Prostate gland (tissue), 2 donors: ENCODE results near the gene PEX14. TPM values are rescaled to one million over a fixed set of nuclear protein-coding genes. Genes with fewer than 3 reads are reported as not detected.
A peak's percentile ranks its signal among the peaks of the same experiment; 100 is the strongest.

Experiments
- DNase-seq: peaks from one replicate; pipeline ENCODE4 v3.0.0-alpha.2; 2019; ENCODE audit warnings: low spot score
- H3K27ac ChIP-seq, 2 donors: fragments of 200-600 bp; sonication (generic); 2 replicates each; pipeline ENCODE4 v1.5.1; 2017 to 2019
- H3K27me3 ChIP-seq: fragments of 200-600 bp; sonication (generic); replicated peaks from 2 replicates; pipeline ENCODE4 v1.5.1; 2019; ENCODE audit not compliant: insufficient read depth
- H3K36me3 ChIP-seq, 2 donors: fragments of 200-600 bp; sonication (generic); 1 replicate in 1 of 2; 2 replicates in 1 of 2; pipeline versions ENCODE4 v1.5.1 to v1.8.1; 2017 to 2019
- H3K4me1 ChIP-seq: fragments of 200-600 bp; sonication (generic); replicated peaks from 2 replicates; pipeline ENCODE4 v1.5.1; 2019
- H3K4me3 ChIP-seq, 2 donors: fragments of 200-600 bp; sonication (generic); 2 replicates each; pipeline ENCODE4 v1.5.1; 2017 to 2019
- H3K9me3 ChIP-seq: fragments of 200-600 bp; sonication (generic); 2 replicates; pipeline ENCODE4 v1.5.1; 2017
- CTCF ChIP-seq, 4 experiments: fragments of 200-600 bp in 2 of 4; fragments of 450-650 bp in 2 of 4; sonication (generic) in 2 of 4; IDR thresholded peaks; 1 replicate in 3 of 4; 2 replicates in 1 of 4; pipeline ENCODE4 v1.5.1; 2016 to 2019; ENCODE audit warnings: antibody characterized with exemption in 4 of 4, mild to moderate bottlenecking in 2 of 4, moderate library complexity in 2 of 4
- POLR2A ChIP-seq: fragments of 450-650 bp; IDR thresholded peaks from one replicate; pipeline ENCODE4 v1.6.1; 2016; ENCODE audit warnings: antibody characterized with exemption, mild to moderate bottlenecking
- POLR2AphosphoS5 ChIP-seq: sonication (generic); formaldehyde crosslinking; IDR thresholded peaks from one replicate; pipeline ENCODE4 v1.6.1; 2017; ENCODE audit warnings: antibody characterized with exemption
- WGBS: methylation state at CpG from one replicate; pipeline ENCODE4 v1.1.5; 2018; 5-methylcytosine and 5-hydroxymethylcytosine counted together
- intact Hi-C: fragments of 100-400 bp; cut with DNase I; formaldehyde crosslinking; loops from one replicate; pipeline ENCODE4 v1.14.2; 2022
- total RNA-seq, 2 donors: library from RNA; depleted of rRNA; stranded (reverse); fragments of >200 nt; gene quantifications; one replicate each; pipeline ENCODE4 v1.1.0, GENCODE V29; 2016

Gene PEX14
- total RNA-seq, 2 donors from 2014 or later: 26.1 to 34.7 TPM

GRCh38 chr1:10588640-10589039 is 113.9 kb downstream of the PEX14 start:
- intact Hi-C loops: no loop called here
- H3K9me3 ChIP-seq: no peaks in the 10 kb centered on the region

DNA sequence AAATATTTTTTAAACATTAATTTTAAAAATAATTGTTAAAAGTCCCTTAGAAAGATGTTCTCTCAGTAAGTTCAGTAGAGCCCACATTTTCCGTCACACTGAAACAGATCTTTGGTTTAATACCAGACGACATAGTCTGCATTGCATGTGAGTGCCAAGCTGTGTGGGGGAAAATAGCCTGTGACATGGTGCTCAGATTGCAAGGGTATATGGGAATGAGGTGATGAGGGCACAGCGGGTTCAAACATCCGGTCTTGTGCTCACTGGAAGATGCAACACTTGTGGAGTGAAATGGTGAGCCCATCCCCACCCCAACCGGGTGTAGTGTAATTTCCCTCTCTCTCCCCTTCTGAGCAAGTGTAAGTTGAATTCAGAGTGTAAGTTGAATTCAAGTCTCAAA is 114.3 kb downstream of the PEX14 start:
- Histone ChIP-seq H3K27me3 (no peaks in the 10 kb centered on the region), H3K4me3 (no peak overlapping the region), H3K36me3 (no peaks in the 10 kb centered on the region), H3K9me3 (no peaks in the 10 kb centered on the region), H3K4me1 (peaks cover 4% of the 10 kb centered on the region), H3K27ac (no peak overlapping the region)
- WGBS: 93% methylated on average over 5 of the region's 5 CpGs
- TF ChIP-seq CTCF (IDR thresholded peaks at IDR 0.05) (no peak), POLR2A (no peak), POLR2AphosphoS5 (no peak)
- intact Hi-C loops: no loop called here
- no peak for DNase-seq

More at GRCh38 chr1:10588640-10589039, 113.9 kb downstream of the PEX14 start:
- WGBS: 93% methylated on average over 5 of the region's 5 CpGs
- no peak for DNase-seq
- peaks cover 4% of the 10 kb centered on the region for H3K4me1 ChIP-seq
- H3K27ac ChIP-seq: no peak overlapping the region
- H3K36me3 ChIP-seq: no peaks in the 10 kb centered on the region
- no peaks in the 10 kb centered on the region for H3K27me3 ChIP-seq
- no peak for TF ChIP-seq POLR2AphosphoS5
- no peak for TF ChIP-seq POLR2A
- TF ChIP-seq CTCF (IDR thresholded peaks at IDR 0.05): no peak
- no peak overlapping the region for H3K4me3 ChIP-seq

GRCh38 chr1:10591010-10591409 is 116.3 kb downstream of the PEX14 start:
- H3K4me3 ChIP-seq: no peak overlapping the region
- H3K36me3 ChIP-seq: no peaks in the 10 kb centered on the region
- intact Hi-C loops: no loop called here
- WGBS: 37% methylated on average over 4 of the region's 4 CpGs
- H3K27me3 ChIP-seq: no peaks in the 10 kb centered on the region
- no peak for TF ChIP-seq POLR2AphosphoS5
- no peak for TF ChIP-seq CTCF (IDR thresholded peaks at IDR 0.05)
- no peak for TF ChIP-seq POLR2A
- H3K4me1 ChIP-seq: peaks cover 4% of the 10 kb centered on the region
- no peak for DNase-seq
- peak overlapping the region in 1 of 2 donors; percentile 20 for H3K27ac ChIP-seq
- no peaks in the 10 kb centered on the region for H3K9me3 ChIP-seq

DNA sequence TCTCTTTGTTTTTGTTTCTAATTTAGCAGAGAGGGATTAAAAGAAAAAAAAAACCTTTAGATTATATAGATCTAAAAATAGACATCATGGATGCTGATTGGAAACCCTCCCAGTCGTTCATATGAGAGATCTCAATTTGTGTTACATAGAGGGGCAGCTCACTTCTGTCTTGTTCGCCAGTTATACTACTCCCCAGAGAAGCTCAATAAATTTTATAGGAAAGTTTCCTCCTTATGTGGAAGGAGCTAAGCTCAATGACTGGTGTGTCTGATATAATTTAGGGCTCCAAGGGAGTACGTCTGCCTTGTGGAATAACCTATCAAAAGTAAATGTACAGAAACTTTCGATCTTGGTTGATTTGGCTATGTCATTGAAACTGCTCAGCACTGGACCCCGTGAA is 117.6 kb downstream of the PEX14 start:
- no peak for TF ChIP-seq POLR2A
- no peak for TF ChIP-seq POLR2AphosphoS5
- TF ChIP-seq CTCF (IDR thresholded peaks at IDR 0.05): no peak
- intact Hi-C loops: no loop called here
- no peaks in the 10 kb centered on the region for H3K27me3 ChIP-seq
- peaks cover 4% of the 10 kb centered on the region for H3K4me1 ChIP-seq
- no peaks in the 10 kb centered on the region for H3K9me3 ChIP-seq
- H3K36me3 ChIP-seq: no peaks in the 10 kb centered on the region
- H3K27ac ChIP-seq: peak overlapping the region; percentile 32 to 40
- DNase-seq: no peak
- WGBS: 48% methylated on average over 5 of the region's 5 CpGs
- H3K4me3 ChIP-seq: no peak overlapping the region

DNA sequence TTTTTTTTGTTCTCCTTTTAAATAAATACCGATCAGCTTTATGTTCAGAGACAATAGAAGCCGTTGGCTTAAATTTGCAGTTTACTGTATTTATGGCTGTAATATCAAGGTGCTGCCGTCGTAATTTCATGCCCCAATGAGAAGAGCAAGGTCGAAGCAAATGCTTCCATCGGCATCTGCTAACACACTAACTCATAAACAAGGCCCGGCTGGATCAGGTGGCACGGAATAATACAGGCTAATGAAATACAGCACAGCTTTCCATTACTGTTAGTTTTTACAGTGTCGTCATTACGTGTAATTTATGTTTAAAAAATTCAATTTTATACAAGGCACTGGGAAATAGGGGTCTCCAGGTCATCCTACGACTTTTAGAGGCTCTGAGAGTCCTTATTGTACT is 119.0 kb downstream of the PEX14 start:
- TF ChIP-seq POLR2AphosphoS5 (no peak), POLR2A (no peak), CTCF (IDR thresholded peaks at IDR 0.05) (no peak)
- Histone ChIP-seq H3K36me3 (no peaks in the 10 kb centered on the region), H3K9me3 (no peaks in the 10 kb centered on the region), H3K27me3 (no peaks in the 10 kb centered on the region), H3K27ac (peak overlapping the region; percentile 28 to 40), H3K4me3 (no peak overlapping the region), H3K4me1 (peaks cover 4% of the 10 kb centered on the region)
- WGBS: 63% methylated on average over 11 of the region's 11 CpGs
- DNase-seq: no peak
- intact Hi-C loops: no loop called here
